ENCODE measurements around the gene EFNB1.
A peak's percentile ranks its signal among the peaks of the same experiment; 100 is the strongest.

Gene EFNB1

DNA sequence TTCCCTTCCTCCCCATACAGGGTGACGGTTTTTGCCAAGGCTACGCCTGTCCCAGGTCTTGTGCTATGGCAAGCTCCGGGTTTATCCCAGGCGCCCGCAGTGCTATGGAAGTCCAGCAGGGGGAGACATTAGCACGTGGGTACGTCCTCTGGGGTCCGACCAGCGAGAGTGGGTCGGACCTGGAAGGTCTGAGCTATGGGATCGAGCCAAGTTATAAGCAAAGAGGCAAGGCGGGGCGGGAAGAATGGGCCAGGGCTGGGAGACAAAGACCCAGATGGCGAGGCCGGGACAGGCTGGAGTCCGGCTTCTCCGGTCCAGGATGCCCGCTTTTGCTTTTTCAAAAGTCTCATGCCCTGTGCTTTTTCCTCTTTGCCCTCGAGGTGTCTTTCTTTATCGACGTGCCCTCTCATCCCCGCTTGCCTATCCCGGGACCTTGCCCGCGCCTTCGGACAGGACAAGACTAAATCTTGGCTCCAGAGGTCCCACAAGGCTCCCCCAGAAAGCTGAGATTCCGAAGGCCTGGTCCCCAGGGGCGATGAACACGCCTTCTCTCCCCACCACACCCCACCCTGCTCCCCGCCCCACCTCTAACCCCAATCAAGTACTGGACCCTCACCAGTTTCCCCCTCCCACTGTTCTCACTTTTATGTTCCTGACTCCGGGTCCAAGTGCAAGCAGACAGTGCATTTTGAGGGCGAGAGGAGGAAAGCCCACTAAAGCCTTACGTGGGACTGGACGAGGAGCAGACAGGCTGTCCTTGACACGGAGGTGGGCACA lies 785 bp upstream of the EFNB1 start:
- peak; percentile 42 to 62 for DNase-seq

DNA sequence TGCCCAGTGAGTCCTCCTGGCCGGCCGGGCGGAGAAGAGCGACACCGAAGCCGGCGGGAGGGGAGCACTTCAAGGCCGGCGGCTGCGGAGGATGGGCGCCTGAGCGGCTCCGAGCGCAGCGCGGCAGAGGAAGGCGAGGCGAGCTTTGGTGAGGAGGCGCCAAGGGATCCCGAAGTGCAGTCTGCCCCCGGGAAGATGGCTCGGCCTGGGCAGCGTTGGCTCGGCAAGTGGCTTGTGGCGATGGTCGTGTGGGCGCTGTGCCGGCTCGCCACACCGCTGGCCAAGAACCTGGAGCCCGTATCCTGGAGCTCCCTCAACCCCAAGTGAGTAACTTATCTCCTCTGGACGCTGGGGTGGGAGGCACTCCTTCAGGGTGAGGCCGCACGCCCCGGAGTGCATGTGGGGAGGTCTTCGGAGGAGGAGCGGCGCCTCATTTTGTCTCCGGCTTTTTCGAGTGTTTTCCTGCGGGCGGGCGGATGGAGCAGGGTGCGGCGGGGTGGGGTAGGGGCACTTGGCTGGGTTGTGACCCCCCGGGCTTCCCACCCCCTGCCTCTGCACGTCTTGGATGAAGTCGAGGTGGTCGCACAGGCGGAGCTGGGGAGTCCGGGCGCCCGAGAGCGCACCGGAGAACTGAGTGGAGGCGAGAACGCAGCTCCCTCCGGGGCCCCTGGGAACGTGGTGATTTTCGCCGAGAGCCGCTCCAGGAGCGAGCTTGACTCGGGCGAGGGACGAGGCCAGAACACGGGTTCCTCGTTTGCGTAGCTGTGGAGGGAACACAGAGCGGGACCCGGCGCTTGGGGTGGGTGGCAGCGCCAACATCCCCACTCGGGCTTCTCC lies 979 bp downstream of the EFNB1 start:
- no peak for DNase-seq

DNA sequence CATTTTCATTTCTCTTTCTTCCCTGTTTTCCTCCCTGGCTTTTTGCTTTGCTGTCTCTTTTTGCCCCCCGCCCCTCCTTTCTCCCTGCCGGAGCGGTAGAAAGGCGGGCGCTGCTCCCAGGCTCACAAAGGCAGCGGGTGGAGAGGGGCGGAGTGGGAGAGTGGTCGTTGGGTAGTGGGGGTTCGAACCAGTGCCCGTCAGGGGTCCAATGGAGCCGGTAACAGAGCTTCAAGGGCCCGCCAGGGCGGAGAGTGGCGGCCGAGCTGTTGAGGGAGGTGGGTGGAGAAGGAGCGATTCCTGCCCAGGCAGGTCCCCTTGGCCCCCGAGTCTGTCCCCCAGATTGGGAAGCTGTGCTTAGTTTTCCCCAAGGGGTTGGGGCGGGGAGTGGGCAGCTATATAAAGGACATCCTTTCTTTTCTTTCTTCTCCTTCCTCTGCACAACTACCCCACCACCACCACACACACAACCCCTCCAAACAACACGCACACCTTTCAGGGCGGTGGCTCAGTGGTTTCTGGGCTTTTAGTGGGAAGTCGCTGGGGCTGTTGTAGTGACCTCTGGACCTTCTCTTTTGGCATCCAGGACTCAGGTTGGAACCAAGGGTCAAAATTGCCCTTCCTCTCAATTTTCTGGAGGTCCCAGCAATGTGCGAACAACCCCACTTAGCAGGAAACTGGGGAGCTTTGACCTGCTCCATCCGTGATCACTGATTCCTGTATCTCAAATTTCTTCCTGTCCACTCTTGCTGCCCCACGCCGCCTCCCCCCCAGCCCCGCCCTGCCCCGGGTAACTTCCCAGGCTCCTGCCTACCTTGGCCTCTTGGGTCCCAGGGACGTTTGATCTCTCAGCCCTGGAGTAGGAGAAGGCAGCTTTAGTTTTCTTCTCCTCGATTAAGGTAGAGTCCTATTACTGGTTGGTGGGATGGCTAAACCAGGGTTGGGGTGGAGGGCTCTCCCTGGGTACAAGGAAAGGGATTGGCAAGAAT lies 1.9 kb downstream of the EFNB1 start:
- no peak for DNase-seq

DNA sequence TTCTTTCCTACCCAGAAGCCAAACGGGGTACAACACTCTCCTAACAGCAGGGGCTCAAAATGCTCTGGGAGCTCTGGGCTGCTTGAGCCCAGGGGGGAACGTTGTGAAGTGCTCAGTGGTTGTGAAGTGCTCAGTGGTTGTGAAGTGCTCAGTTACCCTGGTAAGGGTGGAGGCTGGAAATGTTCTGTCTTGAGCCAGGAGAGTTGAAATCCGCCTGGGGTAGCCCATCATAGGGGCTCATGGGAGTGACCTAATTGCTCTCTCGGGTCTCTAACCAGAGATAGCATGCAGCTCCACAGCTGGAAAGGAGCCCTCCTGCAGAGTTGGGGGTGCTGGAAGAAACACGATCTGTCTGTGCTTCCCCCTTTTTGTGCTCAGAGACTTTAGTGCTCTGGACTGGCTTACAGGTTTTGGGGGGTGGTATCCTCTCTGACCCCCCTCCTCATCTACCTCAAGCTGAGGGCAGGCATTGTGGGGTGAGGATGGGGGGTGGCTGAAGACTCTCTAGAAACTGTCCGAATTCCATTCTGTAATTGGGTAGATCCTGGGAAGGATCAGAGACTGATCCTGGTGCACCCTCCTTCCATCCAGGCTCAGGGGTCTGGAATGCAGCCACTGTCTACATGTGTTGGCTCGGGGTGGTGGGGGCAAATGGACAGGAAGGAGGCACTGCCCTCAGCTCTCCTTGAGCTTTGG lies 2.7 kb downstream of the EFNB1 start:
- no peak for DNase-seq

DNA sequence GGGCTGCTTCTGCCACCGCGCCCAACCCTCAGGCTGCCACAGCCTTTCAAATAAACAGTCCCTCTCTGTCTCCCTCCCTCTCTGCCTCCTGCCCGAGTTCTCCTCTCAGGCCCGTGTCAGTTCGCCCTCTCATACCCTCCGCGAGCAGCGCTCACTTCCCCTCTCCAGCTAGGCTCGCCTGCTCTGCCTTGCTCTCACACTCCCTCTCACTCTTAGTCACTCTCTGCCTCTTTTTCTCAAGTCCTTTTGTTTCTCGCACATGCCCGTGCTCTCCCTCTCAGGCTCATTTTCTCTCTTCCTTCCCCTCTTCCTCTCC lies 3.2 kb downstream of the EFNB1 start:
- DNase-seq: no peak

DNA sequence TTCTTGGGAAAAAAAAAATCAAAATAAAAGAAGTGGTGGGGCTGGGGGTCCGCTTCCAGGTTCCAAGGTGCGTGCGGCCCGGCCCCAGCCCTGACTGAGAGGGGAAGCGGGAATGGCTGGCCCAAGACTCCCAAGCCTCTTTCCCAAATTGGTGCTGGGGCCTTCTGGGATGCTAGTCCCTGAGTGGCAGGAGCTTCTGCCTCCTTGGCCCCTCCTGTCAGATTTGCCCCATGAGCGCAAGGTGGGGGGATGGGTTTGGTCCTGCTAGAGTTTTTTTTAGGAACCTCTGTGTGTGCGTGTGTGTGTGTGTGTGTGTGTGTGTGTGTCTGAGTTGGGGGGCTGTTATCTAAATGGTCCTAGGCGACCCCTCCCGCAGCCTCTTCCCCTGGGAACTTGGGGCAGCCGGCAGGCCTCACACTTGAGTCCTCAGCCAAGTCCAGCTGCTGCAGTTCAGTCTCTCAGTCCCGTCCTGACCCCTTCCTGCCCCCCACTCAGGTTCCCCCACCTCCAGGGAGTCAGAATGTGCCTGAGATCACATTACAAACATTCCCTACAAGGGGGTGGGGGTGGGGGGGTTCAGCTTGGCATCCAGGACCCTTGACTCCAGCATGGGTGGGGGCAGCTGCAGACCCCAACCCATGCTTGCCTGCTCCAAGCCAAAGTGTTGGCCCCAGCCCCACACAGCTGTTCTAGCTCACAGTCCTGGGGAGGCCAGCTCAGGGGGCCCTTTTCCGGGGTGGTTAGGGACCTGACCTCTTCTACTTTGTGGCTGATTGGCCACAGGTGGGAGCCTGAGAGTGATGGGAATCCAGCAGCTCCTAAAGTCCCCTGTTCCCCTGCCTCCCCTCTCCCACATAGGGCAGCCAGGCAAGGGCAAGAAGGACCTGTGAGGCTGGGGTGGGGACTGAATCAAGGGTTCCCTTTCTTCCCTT lies 4.0 kb downstream of the EFNB1 start:
- DNase-seq: no peak

DNA sequence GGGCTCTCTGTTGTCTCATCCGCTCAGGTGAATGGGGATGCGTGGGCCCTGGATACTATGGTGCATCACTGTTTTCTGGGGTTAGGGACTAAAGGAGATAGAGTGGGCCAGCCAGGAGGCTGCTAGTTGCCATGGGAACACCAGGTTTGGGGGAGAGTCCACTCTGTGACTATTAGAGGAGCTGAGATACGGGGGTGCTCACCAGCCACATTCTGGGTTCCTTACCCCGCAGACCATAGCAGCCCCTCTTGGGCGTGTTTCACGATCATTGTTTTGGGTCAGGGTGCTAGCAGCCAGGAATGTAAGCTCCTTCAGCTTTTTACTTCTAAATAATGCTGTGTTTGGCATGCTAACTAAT lies 4.6 kb downstream of the EFNB1 start:
- no peak for DNase-seq

DNA sequence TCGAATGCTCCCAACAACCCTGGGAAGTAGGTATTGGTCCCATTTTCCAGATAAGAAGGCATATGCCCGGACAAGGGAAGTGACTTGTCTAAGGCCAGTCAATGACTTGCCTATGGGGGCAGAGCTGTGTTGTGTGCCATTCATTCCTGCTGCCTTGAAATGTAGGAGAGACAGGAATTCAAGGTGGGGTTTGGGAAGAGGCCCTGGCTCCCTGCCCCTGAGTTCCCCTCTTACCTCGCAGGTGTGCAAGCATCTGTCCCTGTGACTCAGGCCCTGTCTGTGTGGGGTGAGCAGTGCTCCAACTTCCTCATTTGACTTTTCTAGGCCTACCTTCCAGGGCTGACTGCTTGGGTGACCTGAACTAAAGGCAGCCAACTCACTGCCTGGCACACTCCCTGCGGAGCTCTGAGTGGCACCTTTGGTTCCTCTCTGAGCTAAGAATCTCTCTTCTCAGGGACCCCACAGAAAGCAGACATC lies 5.1 kb downstream of the EFNB1 start:
- no peak for DNase-seq

DNA sequence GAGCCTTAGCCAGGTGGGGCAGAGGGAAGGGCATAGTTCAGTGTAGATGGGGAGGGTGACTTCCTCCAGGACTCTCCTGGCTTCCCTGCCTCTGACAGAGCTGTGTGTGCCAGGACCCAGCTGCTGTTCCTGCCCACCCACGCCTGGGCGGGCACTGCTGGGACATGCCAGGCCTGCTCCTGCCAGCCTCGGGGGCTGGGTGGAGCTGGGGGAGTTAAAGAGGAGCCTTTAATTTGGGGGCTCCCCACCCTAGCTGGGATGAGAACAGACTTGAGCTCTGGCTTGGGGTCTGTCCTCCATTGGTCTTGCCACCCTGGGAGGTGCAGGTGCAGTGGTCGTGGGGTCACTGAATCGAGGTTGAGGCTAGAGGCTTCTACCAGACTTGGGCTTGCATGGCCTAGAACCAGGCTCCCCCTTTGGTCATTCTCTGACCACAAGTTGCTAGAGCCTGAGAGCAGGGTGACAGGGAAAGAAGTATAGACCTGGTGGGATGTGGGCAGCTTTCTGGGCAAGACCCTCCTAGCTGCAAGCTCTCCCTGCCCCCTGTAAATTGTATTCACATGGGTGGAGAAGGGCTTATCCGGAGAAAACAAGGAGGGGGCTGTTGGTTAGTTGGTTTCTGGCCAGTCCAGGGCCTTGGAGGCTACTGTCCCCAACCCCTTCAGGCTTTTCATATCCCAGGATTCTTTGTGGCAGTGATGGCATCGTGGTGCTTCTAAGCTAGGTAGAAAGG lies 5.7 kb downstream of the EFNB1 start:
- DNase-seq: no peak

DNA sequence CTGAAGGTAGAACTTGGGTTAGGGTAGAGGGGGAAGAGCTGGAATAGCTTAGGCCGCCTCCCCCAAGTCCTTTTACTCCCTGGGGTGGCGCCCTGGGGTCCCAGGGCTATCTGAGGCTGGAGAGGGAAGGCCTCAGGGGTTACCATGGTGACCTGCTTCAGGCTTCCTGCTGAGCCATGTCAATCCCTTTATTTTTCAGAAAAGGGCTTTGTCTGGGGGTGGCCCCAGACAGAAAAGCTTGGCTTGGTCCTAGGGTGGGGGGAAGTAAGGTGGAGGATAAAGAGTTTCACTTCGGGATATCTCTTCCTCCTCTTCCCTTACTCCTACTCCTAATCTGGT lies 6.3 kb downstream of the EFNB1 start:
- no peak for DNase-seq

DNA sequence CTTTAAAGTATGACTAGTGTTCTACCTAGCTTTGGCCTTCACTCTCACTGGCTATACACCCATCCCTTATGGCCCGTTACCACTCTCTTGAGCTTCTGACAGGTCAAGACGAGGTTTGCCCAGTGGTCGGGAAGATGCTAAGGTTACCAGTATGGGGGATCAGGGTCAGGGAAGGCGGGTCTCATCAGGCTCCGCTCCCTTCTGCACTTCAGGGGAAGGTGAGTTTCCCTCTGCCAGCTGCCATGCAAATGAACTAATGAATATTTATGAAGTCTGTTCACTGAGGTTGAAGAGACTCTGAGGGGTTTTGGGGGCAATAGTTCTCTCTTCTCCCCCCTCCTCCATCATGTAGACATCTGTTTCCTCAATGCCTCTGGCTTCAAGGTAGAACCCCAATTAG lies 6.6 kb downstream of the EFNB1 start:
- no peak for DNase-seq

DNA sequence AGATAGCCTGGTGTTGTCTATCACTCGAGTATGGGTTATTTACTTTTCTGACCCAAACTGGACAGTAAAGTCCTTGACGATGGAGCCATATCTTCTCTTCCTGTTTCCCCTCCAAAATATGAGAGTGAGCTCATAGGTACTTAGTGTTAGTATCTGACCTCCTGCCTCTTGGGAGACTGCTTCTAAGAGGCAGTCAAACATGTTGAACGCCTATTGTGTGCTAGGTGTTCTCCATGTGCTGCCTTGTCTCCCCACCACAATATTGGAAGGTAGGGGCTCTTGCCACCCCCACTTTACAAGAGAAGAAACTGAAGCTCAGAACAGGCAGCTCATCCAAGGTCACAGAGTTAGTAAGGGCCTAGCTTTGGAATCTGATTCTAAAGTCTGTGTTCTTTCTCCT lies 8.3 kb downstream of the EFNB1 start:
- DNase-seq: no peak

DNA sequence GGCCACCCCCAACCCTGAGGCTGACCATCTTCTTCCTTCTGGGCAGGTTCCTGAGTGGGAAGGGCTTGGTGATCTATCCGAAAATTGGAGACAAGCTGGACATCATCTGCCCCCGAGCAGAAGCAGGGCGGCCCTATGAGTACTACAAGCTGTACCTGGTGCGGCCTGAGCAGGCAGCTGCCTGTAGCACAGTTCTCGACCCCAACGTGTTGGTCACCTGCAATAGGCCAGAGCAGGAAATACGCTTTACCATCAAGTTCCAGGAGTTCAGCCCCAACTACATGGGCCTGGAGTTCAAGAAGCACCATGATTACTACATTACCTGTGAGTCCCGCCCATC lies 9.7 kb downstream of the EFNB1 start:
- DNase-seq: no peak

DNA sequence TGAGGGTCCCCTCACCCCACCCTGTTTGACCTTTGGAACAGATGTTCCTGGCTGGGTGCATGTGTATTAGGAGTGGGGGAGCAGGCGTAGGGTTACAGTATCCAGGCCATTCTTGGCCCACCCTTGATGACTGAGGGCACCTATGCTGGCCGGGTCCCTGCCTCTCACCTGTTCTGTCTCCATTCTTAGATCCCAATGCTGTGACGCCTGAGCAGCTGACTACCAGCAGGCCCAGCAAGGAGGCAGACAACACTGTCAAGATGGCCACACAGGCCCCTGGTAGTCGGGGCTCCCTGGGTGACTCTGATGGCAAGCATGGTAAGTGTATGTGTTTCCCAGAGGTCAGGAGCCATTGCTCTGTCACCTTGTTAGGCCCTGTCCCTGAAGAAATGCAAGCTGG lies 10.9 kb downstream of the EFNB1 start:
- no peak for DNase-seq

DNA sequence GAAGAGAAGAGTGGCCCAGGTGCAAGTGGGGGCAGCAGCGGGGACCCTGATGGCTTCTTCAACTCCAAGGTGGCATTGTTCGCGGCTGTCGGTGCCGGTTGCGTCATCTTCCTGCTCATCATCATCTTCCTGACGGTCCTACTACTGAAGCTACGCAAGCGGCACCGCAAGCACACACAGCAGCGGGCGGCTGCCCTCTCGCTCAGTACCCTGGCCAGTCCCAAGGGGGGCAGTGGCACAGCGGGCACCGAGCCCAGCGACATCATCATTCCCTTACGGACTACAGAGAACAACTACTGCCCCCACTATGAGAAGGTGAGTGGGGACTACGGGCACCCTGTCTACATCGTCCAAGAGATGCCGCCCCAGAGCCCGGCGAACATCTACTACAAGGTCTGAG lies 11.4 kb downstream of the EFNB1 start:
- no peak for DNase-seq

DNA sequence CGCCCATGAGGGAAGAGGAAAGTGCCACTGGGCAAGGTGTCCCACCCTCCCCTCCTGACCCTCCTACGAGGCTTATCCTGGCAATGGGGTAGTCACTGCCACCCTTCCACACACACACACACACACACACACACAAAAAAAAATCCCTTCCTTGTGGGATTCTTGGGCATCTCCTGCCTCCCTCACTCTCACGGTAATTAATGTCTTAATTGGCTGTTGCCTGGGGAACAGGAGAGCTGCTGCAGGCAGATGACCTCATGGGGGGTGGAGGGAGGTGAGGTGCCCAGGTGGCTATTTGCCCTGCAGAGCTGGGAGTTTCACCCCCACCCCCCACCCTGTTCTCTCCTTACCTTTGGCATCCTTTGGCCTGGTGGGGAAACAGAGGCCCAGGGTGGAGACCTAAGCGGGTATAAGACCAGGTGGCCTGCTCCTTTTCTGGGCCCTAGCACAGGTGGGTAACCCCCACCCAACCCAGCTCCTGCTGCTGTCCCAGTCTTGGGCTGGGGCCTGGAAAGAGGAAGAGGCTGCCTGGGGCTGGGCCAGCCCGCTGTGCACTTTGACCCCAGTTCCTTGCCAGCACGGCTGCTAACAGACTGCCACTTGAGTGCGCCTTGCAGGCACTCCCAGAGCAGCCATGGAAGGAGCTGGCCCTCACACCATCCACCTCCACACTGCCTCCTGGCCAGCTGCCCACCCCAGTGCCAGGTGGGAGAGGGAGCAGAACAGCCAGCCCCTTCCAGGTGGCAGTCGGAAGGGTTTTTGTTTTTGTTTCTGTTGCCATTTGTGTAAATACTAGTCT lies 12.6 kb downstream of the EFNB1 start:
- DNase-seq: no peak

DNA sequence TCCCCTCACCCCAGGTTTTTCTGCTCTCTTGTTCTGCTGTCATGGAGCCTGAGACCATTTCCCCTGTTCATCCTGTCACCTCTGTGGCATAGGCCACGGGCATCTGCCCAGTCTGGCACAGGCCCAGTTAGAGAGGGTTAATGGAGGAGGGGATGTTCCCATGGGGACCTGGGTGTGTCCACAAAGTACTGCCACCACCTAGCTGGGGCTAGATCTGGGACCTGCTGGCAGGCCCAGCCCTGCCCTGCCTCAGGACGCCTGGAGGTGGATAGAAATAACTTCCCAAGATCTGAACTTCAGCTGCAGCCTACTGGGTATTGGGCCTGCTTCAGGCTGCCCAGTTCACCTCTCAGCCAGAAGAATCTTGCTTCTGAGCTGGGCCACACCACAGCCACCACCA lies 13.5 kb downstream of the EFNB1 start:
- DNase-seq: no peak

DNA sequence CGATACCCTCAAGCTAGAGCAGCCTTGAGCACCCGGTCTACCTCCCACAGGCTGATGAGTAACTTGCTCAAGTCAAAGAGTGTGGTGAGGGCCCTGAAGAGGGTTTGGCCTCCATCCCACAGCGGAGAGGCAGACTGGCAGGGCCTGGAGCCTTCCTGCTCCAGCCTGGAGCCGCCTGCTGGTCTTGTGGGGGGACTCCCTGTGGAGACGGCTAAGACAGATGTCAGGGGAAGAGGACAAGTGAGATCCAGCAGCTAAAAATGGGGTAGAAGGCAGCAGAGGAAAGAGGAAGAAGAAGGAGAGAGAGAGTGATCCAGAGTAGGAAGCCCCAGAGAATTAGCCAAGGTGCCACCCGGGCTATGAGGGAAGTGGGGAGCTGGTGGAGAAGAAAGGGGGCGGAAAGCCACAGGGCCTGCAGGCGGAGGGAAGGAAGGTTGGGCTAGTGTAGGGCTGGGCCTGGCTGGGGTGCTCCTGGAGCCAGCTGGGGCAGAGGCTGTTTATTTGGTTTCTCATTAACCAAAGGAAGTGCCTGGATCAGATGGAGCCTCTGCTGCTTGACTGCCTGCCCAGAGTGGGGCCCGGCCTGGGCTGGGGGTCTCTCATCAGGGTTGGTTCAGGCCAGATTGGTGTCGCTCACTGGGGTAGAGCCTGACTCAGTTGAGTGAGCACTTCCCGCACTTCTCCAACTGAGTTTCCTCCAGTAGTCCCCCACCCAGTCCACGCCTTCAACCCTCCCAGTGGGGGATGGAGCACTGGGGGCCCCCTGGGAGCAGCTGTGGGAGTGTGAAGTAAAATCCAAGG lies 14.2 kb downstream of the EFNB1 start:
- DNase-seq: no peak

DNA sequence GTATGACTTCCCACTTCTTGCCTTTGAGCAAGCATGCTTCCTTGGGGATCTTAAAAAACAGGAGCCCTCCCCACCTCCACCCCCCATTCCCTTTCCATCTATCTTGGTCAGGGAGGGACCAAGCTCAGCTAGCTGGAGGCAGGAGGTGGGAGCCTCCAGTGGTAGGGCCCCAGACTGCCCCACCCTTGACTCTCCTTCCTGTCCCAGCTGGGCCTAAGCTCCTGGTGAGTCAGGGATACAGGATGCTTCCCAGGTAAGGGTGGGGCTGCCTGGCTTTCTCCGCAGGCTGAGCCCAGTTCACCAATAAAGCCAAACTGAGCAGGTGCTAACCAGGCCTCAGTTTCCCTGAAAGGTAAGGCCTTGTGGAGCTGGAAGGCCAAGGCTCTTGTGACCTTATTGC lies 15.2 kb downstream of the EFNB1 start:
- DNase-seq: no peak

Data from SW 1271 (cell line).